Heart right ventricle (tissue), 16 donors: ENCODE data around the gene SDF2L1. TPM values are rescaled to one million over a fixed set of nuclear protein-coding genes. Genes with fewer than 3 reads are reported as not detected.
"Not testable (repeated sequence)": the region's sequence is repeated elsewhere in the genome, so short reads cannot be mapped to it uniquely, and the experiment has no call there.

ENCODE experiments used
- ATAC-seq, 8 donors: fragments of 200-7000 bp; cut with Tn5 transposase; one replicate each; pipeline ENCODE4 v1.9.1; 2020; ENCODE audit warnings: mild to moderate bottlenecking in 8 of 8, moderate library complexity in 8 of 8, moderate number of reproducible peaks in 1 of 8
- DNase-seq, 2 donors: peaks; one replicate each; pipeline ENCODE4 v3.0.0-alpha.2; 2020
- H3K27ac ChIP-seq, 10 donors: fragments of 200-600 bp; sonication (generic) in 2 of 10; one replicate each; pipeline versions ENCODE4 v1.5.0 to v1.8.0; 2020 to 2022; ENCODE audit warnings: mild to moderate bottlenecking in 3 of 10
- H3K27me3 ChIP-seq, 7 donors: fragments of 200-600 bp; one replicate each; pipeline ENCODE4 v1.8.0; 2021 to 2022; ENCODE audit warnings: mild to moderate bottlenecking in 2 of 7
- H3K36me3 ChIP-seq, 9 donors: fragments of 200-600 bp; sonication (generic) in 1 of 9; one replicate each; pipeline versions ENCODE4 v1.5.0 to v1.8.0; 2020 to 2022; ENCODE audit warnings: mild to moderate bottlenecking in 2 of 9
- H3K4me1 ChIP-seq, 9 donors: fragments of 200-600 bp; sonication (generic) in 1 of 9; one replicate each; pipeline versions ENCODE4 v1.5.0 to v1.8.0; 2020 to 2022; ENCODE audit warnings: mild to moderate bottlenecking in 4 of 9
- H3K4me3 ChIP-seq, 10 donors: fragments of 200-600 bp; sonication (generic) in 2 of 10; one replicate each; pipeline versions ENCODE4 v1.5.0 to v1.8.0; 2020 to 2022; ENCODE audit warnings: mild to moderate bottlenecking in 7 of 10, moderate library complexity in 2 of 10
- H3K9me3 ChIP-seq, 11 donors: fragments of 200-600 bp in 10 of 11; sonication (generic) in 2 of 11; one replicate each; pipeline versions ENCODE4 v1.5.0 to v1.8.0; 2013 to 2022; ENCODE audit warnings: mild to moderate bottlenecking in 2 of 11, control low read depth in 1 of 11, moderate library complexity in 1 of 11
- WGBS, 2 donors: extraction: QIAGEN DNeasy Blood & Tissue Kit; methylation state at CpG; one replicate each; pipeline ENCODE4 v1.1.7; 2013; ENCODE audit warnings: inconsistent platforms in 1 of 2; 5-methylcytosine and 5-hydroxymethylcytosine counted together
- intact Hi-C, 10 donors: fragments of 100-400 bp; cut with DNase I; formaldehyde crosslinking; loops; one replicate each; pipeline versions ENCODE4 v1.11.1 to v1.14.2; 2022
- polyA plus RNA-seq, 2 donors: library from polyadenylated mRNA; stranded (reverse); fragments of 200-250 nt; gene quantifications; one replicate each; pipeline ENCODE4 v1.2.3, GENCODE V29; 2013
- total RNA-seq, 10 donors: library from RNA; stranded (reverse); fragmentation: NEBNext Ultra II Directional in 3 of 10; extraction: Animal tissue kit (Norgen Biotek cat#: 25700) in 3 of 10; gene quantifications; one replicate each; pipeline versions ENCODE4 v1.2.1 to v1.2.4, GENCODE V29; 2021 to 2023
- TF ChIP-seq, protein P1 (sequence below), 9 donors: fragments of 200-600 bp; sonication (generic) in 2 of 9; IDR thresholded peaks; one replicate each; pipeline versions ENCODE4 v1.5.0 to v1.8.0; 2021 to 2022; ENCODE audit warnings: antibody characterized with exemption in 9 of 9, mild to moderate bottlenecking in 5 of 9, moderate library complexity in 1 of 9
- donor health status: Arrhythmogenic right ventricular cardiomyopathy.
- donor health status: ischemic (EF 13 %, LVEDD 7.1; RV severe dilation, severe dysfunction).
- donor health status: healthy with polysubstance abuse.
- donor health status: DM: no; HTN: yes; CAD: no.
- donor health status: DM: no; HTN: no; CAD: no.
- donor health status: ischemic (EF 25% LVEDD 6.9; RV normal size, moderate dysfunction).
- donor health status: ischemic (EF 25% LVEDD 5.7; RV mildly dilated, moderate dysfunction).
- donor health status: healthy.
- donor health status: DM: yes; HTN: yes; CAD: no.
- donor health status: Ischemic cardiomyopathy.
- donor health status: ischemic (EF 35%, LVEDD 5.7; RV mildly dilated, moderate dysfunction).
- donor health status: nonischemic (EF 11% LVEDD 7.7; RV severe dilation, severe dysfunction).
- donor health status: DM: yes; HTN: yes; CAD: no.
- donor health status: PGD.
- donor health status: ischemic (EF 29% LVEDD 5.4; RV normal size, mild dysfunction).
- donor health status: nonischemic (EF 23%, LVEDD 6.1; RV moderate dilation, normal function).

Gene SDF2L1
- total and polyA plus RNA-seq, 12 donors = 10.8 to 325 (median 18.3) TPM

DNA sequence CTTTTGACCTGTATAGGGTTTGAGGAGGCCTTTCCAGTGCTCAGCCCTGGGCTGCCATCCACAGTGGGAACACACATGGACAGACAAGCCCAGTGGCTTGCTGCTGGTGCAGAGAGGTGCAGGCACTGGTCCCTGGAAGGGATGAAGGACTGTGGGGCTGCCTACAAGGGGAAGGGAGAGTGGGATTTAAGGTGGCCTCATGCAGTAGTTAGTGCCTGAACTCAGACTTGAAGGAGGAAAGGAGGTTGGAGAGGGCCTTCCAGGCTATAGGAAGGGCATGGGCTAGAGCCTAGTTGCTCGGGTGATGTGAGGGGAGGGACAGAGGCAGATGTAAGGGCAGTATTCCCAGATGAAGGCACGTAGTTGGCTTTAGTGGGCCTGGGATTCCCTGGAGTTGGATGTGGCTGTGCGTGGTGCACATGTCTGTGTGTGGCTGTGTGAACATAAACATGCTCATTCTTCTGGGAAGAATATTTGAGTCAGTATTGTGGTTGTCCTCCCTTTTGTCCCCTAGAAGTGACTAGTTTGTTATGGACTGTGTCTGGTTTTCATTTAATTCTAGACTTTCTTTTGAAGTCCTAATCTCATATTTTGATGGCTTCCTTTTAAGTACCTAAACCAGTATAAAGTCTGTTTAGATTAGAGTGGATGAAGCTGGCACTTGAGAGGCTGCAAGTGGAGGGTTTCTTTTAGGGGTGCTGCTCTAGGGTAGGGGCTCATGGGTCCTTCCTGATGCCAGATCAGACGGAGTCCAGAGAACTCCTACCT lies 30.7 kb upstream of the SDF2L1 start:
- H3K9me3 ChIP-seq = no peaks in the 10 kb centered on the region
- no peaks in the 10 kb centered on the region for H3K27me3 ChIP-seq
- peaks cover 0 to 74% (median 15%) of the 10 kb centered on the region in 9 donors for H3K36me3 ChIP-seq
- ATAC-seq = no peak
- TF ChIP-seq, protein P1, sequence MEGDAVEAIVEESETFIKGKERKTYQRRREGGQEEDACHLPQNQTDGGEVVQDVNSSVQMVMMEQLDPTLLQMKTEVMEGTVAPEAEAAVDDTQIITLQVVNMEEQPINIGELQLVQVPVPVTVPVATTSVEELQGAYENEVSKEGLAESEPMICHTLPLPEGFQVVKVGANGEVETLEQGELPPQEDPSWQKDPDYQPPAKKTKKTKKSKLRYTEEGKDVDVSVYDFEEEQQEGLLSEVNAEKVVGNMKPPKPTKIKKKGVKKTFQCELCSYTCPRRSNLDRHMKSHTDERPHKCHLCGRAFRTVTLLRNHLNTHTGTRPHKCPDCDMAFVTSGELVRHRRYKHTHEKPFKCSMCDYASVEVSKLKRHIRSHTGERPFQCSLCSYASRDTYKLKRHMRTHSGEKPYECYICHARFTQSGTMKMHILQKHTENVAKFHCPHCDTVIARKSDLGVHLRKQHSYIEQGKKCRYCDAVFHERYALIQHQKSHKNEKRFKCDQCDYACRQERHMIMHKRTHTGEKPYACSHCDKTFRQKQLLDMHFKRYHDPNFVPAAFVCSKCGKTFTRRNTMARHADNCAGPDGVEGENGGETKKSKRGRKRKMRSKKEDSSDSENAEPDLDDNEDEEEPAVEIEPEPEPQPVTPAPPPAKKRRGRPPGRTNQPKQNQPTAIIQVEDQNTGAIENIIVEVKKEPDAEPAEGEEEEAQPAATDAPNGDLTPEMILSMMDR (IDR thresholded peaks at IDR 0.05) = no peak
- WGBS, 2 donors = 86 to 92% methylated on average over 4 of the region's 4 CpGs
- peaks cover 0 to 34% (median 7%) of the 10 kb centered on the region in 9 donors for H3K4me1 ChIP-seq
- intact Hi-C loops = loop anchor here in 1 of 10 donors (5.0 kb wide), 1 partner anchor 34 kb away; no protein-coding TSS in a partner anchor
- DNase-seq = no peak
- no peak overlapping the region for H3K4me3 ChIP-seq
- no peak overlapping the region for H3K27ac ChIP-seq

GRCh38 chr22:21612858-21613257 lies 29.2 kb upstream of the SDF2L1 start:
- Histone ChIP-seq H3K27me3 (no peaks in the 10 kb centered on the region), H3K4me1 (peaks cover 0 to 25% (median 3%) of the 10 kb centered on the region in 9 donors), H3K27ac (no peak overlapping the region), H3K9me3 (no peaks in the 10 kb centered on the region), H3K4me3 (no peak overlapping the region), H3K36me3 (peaks cover 0 to 78% (median 15%) of the 10 kb centered on the region in 9 donors)
- DNase-seq = no peak
- ATAC-seq = no peak
- intact Hi-C loops = loop anchor here in 1 of 10 donors (5.0 kb wide), 1 partner anchor 36 kb away; no protein-coding TSS in a partner anchor
- 82 to 90% methylated on average over 7 of the region's 7 CpGs for WGBS, 2 donors
- TF ChIP-seq, protein P1 (IDR thresholded peaks at IDR 0.05) = no peak

DNA sequence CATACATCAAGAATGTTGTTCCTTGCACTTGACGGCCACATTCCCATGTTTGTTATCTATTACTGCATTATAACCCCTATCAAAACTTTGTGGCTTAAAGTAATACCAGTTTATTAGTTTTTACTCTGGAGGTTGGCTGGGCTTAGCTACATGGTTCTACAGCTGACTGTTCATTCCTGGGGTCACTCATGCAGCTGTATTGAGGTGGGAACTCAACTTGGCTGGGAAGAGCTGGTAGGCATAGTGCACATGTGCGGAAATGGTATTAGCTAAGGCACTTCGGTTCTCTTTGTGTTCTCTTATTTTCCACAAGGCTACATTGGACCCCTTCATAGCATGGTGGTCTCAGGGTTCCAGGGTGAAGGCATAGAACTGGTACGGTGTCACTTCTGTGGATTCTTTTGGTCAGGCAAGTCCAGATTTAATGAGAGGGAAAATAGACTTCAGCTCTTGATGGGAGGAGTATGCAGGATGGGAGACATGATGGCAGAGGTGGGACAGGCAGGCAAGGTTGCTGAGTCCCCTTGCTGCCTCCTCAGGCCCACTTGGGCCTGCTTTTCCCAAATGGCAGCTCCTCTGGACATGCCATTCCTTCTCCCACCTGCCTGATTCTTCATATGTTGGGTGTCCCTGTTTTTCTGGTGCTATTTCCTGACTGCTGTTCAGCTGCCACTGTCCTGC lies 28.4 kb upstream of the SDF2L1 start:
- H3K4me3 ChIP-seq = no peak overlapping the region
- no peak for ATAC-seq
- no peaks in the 10 kb centered on the region for H3K9me3 ChIP-seq
- intact Hi-C loops = loop anchor here in 1 of 10 donors (5.0 kb wide), 1 partner anchor 36 kb away; no protein-coding TSS in a partner anchor
- peaks cover 0 to 18% (median 0%) of the 10 kb centered on the region in 9 donors for H3K4me1 ChIP-seq
- TF ChIP-seq, protein P1 (IDR thresholded peaks at IDR 0.05) = no peak
- H3K36me3 ChIP-seq = peaks cover 0 to 84% (median 15%) of the 10 kb centered on the region in 9 donors
- no peak overlapping the region for H3K27ac ChIP-seq
- DNase-seq = no peak
- WGBS, 2 donors = 82 to 95% methylated on average over 4 of the region's 4 CpGs
- H3K27me3 ChIP-seq = no peaks in the 10 kb centered on the region

DNA sequence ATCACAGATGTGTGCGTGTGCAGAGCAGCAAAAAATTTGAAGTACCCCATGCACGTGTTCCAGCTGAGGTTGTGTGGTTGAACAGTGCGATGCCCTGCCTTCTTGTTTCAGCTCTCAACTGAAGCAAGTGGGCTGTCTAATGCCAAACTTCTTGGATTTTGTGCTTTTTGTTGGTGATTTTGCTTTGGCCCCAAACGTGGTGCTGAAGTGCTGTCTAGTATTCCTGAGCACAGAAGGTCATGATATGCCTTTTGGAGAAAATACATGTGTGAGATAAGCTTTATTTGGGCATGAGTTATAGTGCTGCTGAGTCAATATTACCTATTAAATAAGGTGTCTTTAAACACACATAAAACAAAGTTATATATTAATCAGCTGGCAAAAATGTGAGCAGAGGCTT lies 26.4 kb upstream of the SDF2L1 start:
- Histone ChIP-seq H3K9me3 (no peaks in the 10 kb centered on the region), H3K4me3 (no peak overlapping the region), H3K4me1 (peaks cover 0 to 16% (median 5%) of the 10 kb centered on the region in 9 donors), H3K36me3 (peaks cover 0 to 72% (median 15%) of the 10 kb centered on the region in 9 donors), H3K27me3 (no peaks in the 10 kb centered on the region), H3K27ac (no peak overlapping the region)
- TF ChIP-seq, protein P1 (IDR thresholded peaks at IDR 0.05) = no peak
- 78 to 81% methylated on average over 4 of the region's 4 CpGs for whole genome bisulfite sequencing, 2 donors
- intact Hi-C loops = no loop called here
- DNase-seq = no peak
- no peak for ATAC-seq

DNA sequence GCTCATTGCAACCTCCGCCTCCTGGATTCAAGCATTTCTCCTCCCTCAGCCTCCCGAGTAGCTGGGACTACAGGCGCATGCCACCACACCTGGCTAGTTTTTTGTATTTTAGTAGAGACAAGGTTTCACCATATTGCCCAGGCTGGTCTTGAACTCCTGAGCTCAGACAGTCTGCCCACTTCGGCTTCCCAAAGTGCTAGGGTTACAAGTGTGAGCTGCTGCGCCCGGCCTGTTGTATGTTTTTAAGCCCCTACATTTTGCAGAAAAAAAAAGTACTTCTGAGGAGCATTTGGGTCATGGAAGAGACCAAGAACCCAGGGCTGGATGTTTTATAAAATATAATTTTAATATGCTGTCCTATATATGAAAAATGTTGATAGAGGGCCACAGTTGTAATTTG lies 24.8 kb upstream of the SDF2L1 start:
- WGBS, 2 donors = 97 to 98% methylated on average over 6 of the region's 6 CpGs
- ATAC-seq, H3K4me3 ChIP-seq, intact Hi-C loops, DNase-seq, H3K27ac ChIP-seq, H3K27me3 ChIP-seq, H3K9me3 ChIP-seq: not testable (repeated sequence)
- Histone ChIP-seq H3K4me1 (peaks cover 0 to 27% (median 17%) of the 10 kb centered on the region in 9 donors), H3K36me3 (peaks cover 0 to 62% (median 13%) of the 10 kb centered on the region in 9 donors)
